NCI-H2107 (cell line): ENCODE measurements around the gene AEBP2.
"Not testable (repeated sequence)": the region's sequence is repeated elsewhere in the genome, so short reads cannot be mapped to it uniquely, and the experiment has no call there.

ENCODE experiments used
- DNase-seq: peaks from one replicate; lab custom pipeline; 2025; lab: John Stamatoyannopoulos, UW

AEBP2 gene

DNA sequence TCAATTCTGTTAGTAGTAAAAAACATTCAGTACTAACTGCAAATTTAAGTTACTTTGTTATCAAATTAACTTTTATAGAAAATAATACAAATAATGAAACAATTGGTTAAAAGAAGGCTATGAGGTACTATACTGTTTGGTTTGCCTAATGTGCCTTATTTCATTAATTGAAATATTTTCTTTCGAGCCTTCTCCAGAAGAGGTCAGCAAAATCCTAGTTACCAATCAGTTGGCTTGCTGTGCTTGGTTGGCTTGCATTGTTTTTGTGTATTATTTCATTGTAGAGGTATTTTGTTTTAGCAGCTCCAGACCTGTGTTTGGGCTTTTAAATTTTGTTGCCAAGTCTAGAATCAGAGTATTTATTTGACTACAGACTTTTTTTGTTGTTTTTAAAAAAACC, 68.5 kb downstream of the AEBP2 start:
- DNase-seq = no peak

GRCh38 chr12:19510461-19510860, 71.2 kb downstream of the AEBP2 start:
- DNase-seq = no peak

- no peak for DNase-seq
Observed at GRCh38 chr12:19515179-19515578, 75.9 kb downstream of the AEBP2 start.

DNA sequence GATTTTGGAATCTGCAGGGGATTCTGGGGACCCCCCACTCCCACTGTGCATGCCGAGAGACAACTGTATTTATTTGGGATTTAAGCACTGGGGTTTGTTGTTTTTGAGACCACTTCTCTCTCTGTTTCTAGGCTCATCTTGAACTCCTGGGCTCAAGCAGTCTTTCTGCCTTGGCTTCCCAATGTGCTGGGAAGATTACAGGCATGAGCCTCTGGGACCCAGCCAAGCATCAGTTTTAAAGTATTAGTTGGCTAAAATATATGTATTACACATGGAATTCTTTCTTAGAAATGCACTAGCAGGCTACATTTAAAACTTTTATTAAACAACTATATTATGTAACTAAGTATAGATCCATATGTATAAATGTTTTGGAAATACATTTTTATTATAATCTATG, 78.3 kb downstream of the AEBP2 start:
- DNase-seq = no peak

GRCh38 chr12:19518209-19518608, 78.9 kb downstream of the AEBP2 start:
- DNase-seq = no peak

DNA sequence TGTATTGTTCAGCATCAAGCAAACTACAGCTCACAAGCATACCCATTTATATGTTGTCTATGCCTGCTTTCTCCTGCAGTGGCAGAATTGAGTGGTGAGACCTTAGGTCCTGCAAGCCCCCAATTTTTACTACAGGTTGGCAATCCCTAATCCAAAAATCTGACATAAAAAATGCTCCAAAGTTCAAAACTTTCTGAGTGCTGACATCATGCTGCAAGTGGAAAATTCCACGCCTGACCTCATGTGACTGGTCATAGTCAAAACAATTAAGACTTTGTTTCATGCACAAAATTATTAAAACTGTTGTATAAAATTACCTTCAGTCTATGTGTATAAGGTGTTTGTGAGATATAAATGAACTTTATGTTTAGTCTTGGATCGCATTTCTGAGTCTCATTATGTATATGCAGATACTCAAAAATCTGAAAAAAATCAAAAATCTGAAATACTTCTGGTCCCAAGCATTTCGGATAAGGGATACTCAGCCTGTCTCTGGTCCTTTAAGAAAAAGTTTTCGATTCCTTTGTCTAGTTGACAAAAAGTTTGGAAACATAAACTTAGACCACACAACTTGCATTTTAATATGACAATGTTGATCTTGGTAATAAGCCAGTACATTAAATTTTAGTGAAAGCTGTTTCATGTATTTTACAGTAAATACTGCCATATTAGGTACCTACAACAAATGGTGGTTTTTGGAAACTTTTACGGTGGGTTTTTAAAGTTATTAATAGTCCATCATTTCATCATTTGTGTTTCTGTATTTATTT, 81.5 kb downstream of the AEBP2 start:
- DNase-seq = no peak

GRCh38 chr12:19525274-19525673, 86.0 kb downstream of the AEBP2 start:
- no peak for DNase-seq

DNA sequence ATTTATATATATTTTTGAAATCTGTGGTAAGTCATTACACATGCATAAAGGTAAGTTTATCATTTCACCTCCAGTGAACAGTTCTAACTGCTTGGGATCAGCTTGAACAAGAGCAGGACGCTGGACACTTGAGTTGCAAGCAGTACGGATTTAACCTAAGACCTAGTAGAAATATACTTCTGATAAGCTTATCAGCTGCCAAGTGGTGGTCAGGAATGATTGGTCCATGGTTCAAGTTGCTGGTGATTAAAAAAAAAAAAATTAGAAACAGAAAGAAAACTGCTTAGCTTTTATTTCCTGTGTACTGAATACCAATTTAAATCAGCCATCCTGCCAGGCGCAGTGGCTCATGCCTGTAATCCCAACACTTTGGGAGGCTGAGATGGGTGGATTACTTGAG, 88.6 kb downstream of the AEBP2 start:
- no peak for DNase-seq

DNA sequence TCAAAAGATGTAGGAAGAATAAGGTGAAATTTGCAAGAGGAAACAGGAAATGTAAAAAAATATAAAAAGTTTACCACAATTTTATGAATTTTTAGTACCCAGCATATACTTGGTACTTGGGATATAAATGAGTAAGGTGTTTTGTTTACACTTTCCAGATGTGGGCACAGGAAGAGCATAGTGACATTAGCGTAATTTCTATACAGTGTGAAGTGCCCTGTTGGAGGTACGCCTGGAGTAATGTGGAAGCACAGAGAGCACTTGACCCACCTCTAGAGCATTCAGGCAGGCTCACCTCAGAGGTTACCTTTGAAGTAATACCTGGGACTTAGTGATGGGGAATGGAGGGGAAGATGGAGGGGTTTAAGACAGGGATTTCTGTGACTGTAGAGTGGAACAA, 89.5 kb downstream of the AEBP2 start:
- no peak for DNase-seq

DNA sequence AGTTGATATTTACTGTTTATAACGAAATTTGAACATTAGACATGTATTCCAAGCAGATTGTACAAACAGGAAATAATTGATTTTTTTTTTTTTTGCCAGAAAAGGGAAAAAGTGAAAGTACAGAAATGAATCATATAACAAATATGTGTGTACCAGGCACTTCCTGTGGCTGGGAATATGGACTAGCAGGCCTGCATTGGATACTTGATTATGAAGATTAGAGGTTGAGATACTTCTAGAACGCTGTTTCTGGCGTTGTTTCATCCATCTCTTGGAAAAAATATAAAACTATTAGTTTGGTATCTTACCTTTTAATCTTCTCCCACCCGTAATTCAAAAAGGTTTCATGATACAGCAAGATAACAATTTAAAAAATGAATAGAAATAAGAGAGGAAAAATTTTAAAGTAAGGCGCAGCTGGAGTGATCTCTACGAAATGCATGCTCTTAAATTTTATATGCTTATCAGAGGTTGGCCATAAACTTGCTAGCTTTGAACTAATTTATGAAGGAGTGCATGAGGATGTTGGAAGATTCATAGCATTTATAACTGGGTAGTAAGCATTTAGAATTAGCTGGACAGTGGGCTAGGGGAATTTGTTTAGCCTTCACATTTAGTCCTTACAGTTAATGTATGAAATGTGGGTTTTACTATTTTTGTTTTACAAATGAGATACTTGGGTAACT, 90.8 kb downstream of the AEBP2 start:
- DNase-seq = no peak

GRCh38 chr12:19530637-19531023, 91.3 kb downstream of the AEBP2 start:
- DNase-seq = no peak

- no peak for DNase-seq
Observed at GRCh38 chr12:19533567-19533966, 94.3 kb downstream of the AEBP2 start.

- DNase-seq = no peak
Observed at GRCh38 chr12:19539071-19539470, 99.8 kb downstream of the AEBP2 start.

GRCh38 chr12:19539836-19540235, 100.5 kb downstream of the AEBP2 start:
- DNase-seq = no peak

DNA sequence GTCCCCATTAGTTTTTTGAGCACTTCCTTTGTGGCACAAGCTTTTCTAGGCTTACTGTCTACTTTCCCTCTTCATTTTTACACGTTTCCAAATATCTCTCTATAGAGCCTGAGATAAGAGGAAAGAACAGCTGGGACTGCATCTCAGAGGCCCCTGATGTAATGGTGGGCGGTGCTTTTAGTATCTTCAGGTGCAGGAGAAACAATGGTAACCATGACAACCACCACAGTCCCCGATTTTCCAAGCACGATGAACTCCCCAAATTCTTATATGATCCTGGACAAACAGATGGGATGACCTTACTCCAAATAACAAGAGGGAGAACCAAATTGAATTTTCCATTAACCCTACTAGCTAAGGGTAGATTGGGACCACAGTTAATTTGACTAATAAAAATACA, 103.3 kb downstream of the AEBP2 start:
- no peak for DNase-seq

- DNase-seq = no peak
Observed at GRCh38 chr12:19544353-19544752, 105.1 kb downstream of the AEBP2 start.

DNA sequence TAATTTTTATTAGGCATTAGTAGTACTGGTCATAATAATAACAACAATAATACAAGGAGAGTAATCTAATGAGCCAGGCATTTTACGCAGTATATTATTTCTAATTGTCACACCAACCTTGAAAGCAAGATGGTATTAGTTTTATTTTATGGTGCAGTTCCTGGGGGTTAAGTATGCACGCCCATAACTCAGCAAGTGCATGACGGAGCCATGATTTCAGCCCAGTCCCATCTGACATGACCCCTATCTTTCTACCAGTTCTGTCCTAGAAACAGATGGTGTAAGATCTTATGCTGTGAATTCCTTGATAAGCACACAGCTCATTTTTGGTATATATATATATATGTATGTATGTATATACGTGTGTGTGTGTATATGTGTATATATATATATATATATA, 106.0 kb downstream of the AEBP2 start:
- DNase-seq = no peak

DNA sequence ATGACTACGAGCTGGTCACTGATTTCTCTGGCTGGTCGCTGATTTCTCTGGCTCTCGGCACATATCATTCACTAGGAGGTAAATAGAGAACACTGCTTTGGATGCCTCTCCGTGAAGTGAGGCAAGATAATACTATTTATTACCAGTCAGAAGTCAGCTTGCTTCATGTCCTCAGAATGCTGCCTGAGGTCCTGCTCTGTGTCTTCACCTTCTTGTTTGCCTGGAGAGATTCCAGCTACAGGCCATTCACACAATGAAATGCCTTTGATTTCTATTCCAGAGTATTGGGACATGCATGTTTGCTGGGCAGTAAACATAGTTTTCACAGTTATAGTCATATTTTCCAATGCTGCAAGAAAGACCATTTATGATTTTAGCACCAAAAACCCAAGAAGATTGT, 106.7 kb downstream of the AEBP2 start:
- DNase-seq = no peak

DNA sequence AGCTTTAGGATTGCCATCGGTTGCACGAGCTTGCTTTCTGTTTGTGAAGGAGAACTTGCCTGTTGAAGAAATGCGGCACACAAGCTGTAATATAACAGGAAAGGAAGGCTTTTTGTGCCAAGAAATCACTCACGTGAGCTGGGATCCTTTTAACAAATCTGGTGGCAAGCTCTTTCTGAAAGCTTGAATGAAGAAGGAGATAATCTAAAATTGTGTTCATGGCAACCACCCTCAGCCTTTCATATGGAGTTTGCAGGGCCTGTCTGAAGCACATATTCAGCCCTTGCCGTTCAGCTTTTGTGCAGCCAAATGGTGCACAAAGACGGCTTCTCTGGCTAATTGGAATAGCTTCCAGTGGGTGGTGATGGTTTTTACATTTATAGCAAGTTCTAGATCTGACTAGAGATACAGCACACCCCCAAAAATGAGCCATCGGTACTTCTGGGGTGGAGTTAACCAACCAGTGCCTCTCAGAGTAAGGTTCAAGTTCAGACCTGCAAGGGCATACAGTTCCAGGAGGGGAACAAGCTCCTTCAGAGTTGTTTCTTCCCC, 107.4 kb downstream of the AEBP2 start:
- no peak for DNase-seq

GRCh38 chr12:19547271-19547671, 108.0 kb downstream of the AEBP2 start:
- no peak for DNase-seq

DNA sequence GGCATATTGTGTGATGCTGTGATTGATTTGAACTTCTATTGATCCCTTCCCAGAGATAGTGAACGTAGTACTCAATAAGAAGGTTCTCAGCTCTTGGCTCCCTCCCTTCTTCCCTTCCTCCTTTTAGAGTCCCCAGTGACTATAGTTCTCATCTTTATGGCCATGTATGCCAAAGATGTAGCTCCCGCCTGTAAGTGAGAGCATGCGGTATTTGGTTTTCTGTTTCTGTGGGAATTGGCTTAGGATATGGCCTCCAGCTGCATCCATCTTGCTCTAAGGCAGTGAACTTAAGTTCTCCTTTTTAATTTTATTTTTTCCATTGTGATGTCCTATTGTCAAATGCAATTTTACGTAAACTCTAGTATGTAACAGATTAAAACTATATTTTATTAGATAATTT, 109.5 kb downstream of the AEBP2 start:
- DNase-seq = no peak

DNA sequence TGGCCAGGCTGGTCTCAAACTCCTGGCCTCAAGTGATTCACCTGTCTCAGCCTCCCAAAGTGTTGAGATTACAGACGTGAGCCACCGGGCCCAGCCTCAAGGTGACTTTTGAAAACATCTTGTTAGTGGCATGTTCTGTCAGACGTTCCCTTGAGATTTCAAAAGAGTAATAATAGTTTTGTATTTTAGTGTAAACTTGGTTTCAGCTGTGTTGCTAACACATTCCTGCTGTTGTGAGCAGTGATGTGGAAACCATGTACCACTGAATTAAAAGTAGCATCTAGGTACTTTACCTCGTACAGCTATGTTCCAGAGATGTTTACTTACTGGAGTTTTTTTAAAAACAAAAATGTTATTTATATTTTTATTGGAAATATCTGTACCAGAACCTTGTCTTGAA, 111.3 kb downstream of the AEBP2 start:
- DNase-seq = no peak

DNA sequence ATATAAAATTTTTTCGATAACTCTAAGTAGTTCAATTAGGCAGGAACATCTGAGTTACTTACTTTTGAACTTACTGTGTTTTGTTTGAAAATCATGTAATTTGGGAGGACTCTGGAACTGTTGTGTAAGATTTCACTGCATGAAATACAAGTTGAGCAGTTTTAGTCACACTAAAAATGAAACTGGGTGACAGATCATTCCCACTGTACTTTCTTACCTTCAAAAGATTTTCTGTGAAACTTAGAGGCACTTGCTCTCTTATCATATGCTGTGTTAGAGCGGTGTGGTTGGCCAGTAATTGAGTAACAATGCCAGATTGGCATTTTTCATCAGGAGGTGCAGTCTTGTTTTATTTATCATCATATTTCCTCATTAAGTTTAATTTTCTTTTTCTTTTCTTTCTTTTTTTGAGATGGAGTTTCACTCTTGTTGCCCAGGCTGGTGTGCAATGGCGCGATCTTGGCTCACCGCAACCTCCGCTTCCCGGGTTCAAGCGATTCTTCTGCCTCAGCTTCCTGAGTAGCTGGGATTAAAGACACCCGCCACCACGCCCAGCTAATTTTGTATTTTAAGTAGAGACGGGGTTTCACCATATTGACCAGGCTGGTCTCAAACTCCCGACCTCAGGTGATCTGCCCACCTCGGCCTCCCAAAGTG, 113.3 kb downstream of the AEBP2 start:
- not testable (repeated sequence) for DNase-seq
